ENCODE data around the gene DNAJC16. TPM values are rescaled to one million over a fixed set of nuclear protein-coding genes. Genes with fewer than 3 reads are reported as not detected.
"Not testable (repeated sequence)": the region's sequence is repeated elsewhere in the genome, so short reads cannot be mapped to it uniquely, and the experiment has no call there.

The DNAJC16 gene
- polyA plus RNA-seq, result 9.9 TPM

- H3K4me3 Mint-ChIP-seq, result peak within 1 kb of the TSS; percentile 77 to 99 (median 96)
- H3K36me3 Mint-ChIP-seq, result no peaks in the 10 kb centered on the region
- H3K9me3 Mint-ChIP-seq, result no peaks in the 10 kb centered on the region
- H3K4me1 Mint-ChIP-seq, result peaks cover 21 to 39% (median 27%) of the 10 kb centered on the region in 3 donors
- peak within 1 kb of the TSS; percentile 87 to 100 (median 100) for H3K27ac Mint-ChIP-seq
- H3K27me3 Mint-ChIP-seq, result no peaks in the 10 kb centered on the region
Measured at GRCh38 chr1:15526490-15527339, at the start of gene DNAJC16. Gene DNAJC16, plus strand, starts transcription at chr1:15526848. Its CDS starts 2,258 bp downstream, at chr1:15529106.

GRCh38 chr1:15476927-15477326 is 49.7 kb upstream of the DNAJC16 start:
- Mint-ChIP-seq H3K9me3 (no peaks in the 10 kb centered on the region), H3K27me3 (no peaks in the 10 kb centered on the region), H3K27ac (no peak overlapping the region), H3K4me1 (no peaks in the 10 kb centered on the region), H3K36me3 (no peaks in the 10 kb centered on the region), H3K4me3 (no peak overlapping the region)

GRCh38 chr1:15477646-15478212 is 48.9 kb upstream of the DNAJC16 start:
- no peaks in the 10 kb centered on the region for H3K36me3 Mint-ChIP-seq
- no peaks in the 10 kb centered on the region for H3K4me1 Mint-ChIP-seq
- no peak overlapping the region for H3K4me3 Mint-ChIP-seq
- no peaks in the 10 kb centered on the region for H3K27me3 Mint-ChIP-seq
- no peaks in the 10 kb centered on the region for H3K9me3 Mint-ChIP-seq
- no peak overlapping the region for H3K27ac Mint-ChIP-seq

GRCh38 chr1:15479654-15480347 is 46.8 kb upstream of the DNAJC16 start:
- no peaks in the 10 kb centered on the region for H3K4me1 Mint-ChIP-seq

GRCh38 chr1:15482455-15482854 is 44.2 kb upstream of the DNAJC16 start:
- not testable (repeated sequence) for H3K36me3 Mint-ChIP-seq, H3K27ac Mint-ChIP-seq, H3K4me3 Mint-ChIP-seq, H3K9me3 Mint-ChIP-seq, H3K27me3 Mint-ChIP-seq, H3K4me1 Mint-ChIP-seq

More at GRCh38 chr1:15479654-15480347, 46.8 kb upstream of the DNAJC16 start:
- Mint-ChIP-seq H3K9me3 (no peaks in the 10 kb centered on the region), H3K27ac (no peak overlapping the region), H3K36me3 (peaks cover 2% of the 10 kb centered on the region), H3K4me3 (no peak overlapping the region), H3K27me3 (no peaks in the 10 kb centered on the region)

- H3K27me3 Mint-ChIP-seq, H3K27ac Mint-ChIP-seq, H3K4me3 Mint-ChIP-seq, H3K36me3 Mint-ChIP-seq, H3K4me1 Mint-ChIP-seq, H3K9me3 Mint-ChIP-seq: not testable (repeated sequence)
Measured at GRCh38 chr1:15482983-15483543, 43.6 kb upstream of the DNAJC16 start.

- Mint-ChIP-seq H3K27me3 (no peaks in the 10 kb centered on the region), H3K27ac (no peak overlapping the region), H3K36me3 (peaks cover 11% of the 10 kb centered on the region), H3K4me3 (no peak overlapping the region), H3K4me1 (no peaks in the 10 kb centered on the region), H3K9me3 (no peaks in the 10 kb centered on the region)
Measured at GRCh38 chr1:15483971-15484370, 42.7 kb upstream of the DNAJC16 start.

- H3K4me3 Mint-ChIP-seq, H3K9me3 Mint-ChIP-seq, H3K27me3 Mint-ChIP-seq, H3K4me1 Mint-ChIP-seq: not testable (repeated sequence)
- Mint-ChIP-seq H3K36me3 (peaks cover 11% of the 10 kb centered on the region), H3K27ac (peak overlapping the region in 1 of 3 donors; percentile 47)
Measured at GRCh38 chr1:15484443-15484842, 42.2 kb upstream of the DNAJC16 start.

- Mint-ChIP-seq H3K4me1 (no peaks in the 10 kb centered on the region), H3K27ac (no peak overlapping the region), H3K27me3 (no peaks in the 10 kb centered on the region), H3K36me3 (peaks cover 14% of the 10 kb centered on the region), H3K9me3 (no peaks in the 10 kb centered on the region), H3K4me3 (no peak overlapping the region)
Measured at GRCh38 chr1:15485636-15486035, 41.0 kb upstream of the DNAJC16 start.

- peaks cover 14% of the 10 kb centered on the region for H3K36me3 Mint-ChIP-seq
- H3K4me1 Mint-ChIP-seq, H3K9me3 Mint-ChIP-seq, H3K27me3 Mint-ChIP-seq, H3K4me3 Mint-ChIP-seq: not testable (repeated sequence)
- H3K27ac Mint-ChIP-seq, result peak overlapping the region in 1 of 3 donors; percentile 67
Measured at GRCh38 chr1:15486844-15487610, 39.6 kb upstream of the DNAJC16 start.

GRCh38 chr1:15488371-15488770 is 38.3 kb upstream of the DNAJC16 start:
- no peak overlapping the region for H3K27ac Mint-ChIP-seq
- H3K27me3 Mint-ChIP-seq, result no peaks in the 10 kb centered on the region
- H3K4me1 Mint-ChIP-seq, result no peaks in the 10 kb centered on the region
- H3K9me3 Mint-ChIP-seq, result no peaks in the 10 kb centered on the region
- peaks cover 14% of the 10 kb centered on the region for H3K36me3 Mint-ChIP-seq
- no peak overlapping the region for H3K4me3 Mint-ChIP-seq

- H3K4me1 Mint-ChIP-seq, result no peaks in the 10 kb centered on the region
- H3K27ac Mint-ChIP-seq, result no peak overlapping the region
- no peaks in the 10 kb centered on the region for H3K27me3 Mint-ChIP-seq
- peaks cover 14% of the 10 kb centered on the region for H3K36me3 Mint-ChIP-seq
- no peak overlapping the region for H3K4me3 Mint-ChIP-seq
- H3K9me3 Mint-ChIP-seq, result no peaks in the 10 kb centered on the region
Measured at GRCh38 chr1:15489052-15489736, 37.5 kb upstream of the DNAJC16 start.

GRCh38 chr1:15491010-15491409 is 35.6 kb upstream of the DNAJC16 start:
- H3K36me3 Mint-ChIP-seq, result peaks cover 15% of the 10 kb centered on the region
- not testable (repeated sequence) for H3K4me1 Mint-ChIP-seq, H3K4me3 Mint-ChIP-seq, H3K27ac Mint-ChIP-seq, H3K27me3 Mint-ChIP-seq, H3K9me3 Mint-ChIP-seq

GRCh38 chr1:15492596-15492995 is 34.1 kb upstream of the DNAJC16 start:
- Mint-ChIP-seq H3K9me3 (no peaks in the 10 kb centered on the region), H3K27ac (no peak overlapping the region), H3K4me1 (no peaks in the 10 kb centered on the region), H3K27me3 (no peaks in the 10 kb centered on the region), H3K36me3 (peaks cover 9% of the 10 kb centered on the region), H3K4me3 (no peak overlapping the region)
